HuH-7 (cell line): ENCODE measurements around the gene LRRC49.
"Not testable (repeated sequence)": the region's sequence is repeated elsewhere in the genome, so short reads cannot be mapped to it uniquely, and the experiment has no call there.

Experiments used
- DNase-seq: peaks from one replicate; pipeline ENCODE4 v3.0.0; 2011; ENCODE audit warnings: low spot score

The LRRC49 gene

DNA sequence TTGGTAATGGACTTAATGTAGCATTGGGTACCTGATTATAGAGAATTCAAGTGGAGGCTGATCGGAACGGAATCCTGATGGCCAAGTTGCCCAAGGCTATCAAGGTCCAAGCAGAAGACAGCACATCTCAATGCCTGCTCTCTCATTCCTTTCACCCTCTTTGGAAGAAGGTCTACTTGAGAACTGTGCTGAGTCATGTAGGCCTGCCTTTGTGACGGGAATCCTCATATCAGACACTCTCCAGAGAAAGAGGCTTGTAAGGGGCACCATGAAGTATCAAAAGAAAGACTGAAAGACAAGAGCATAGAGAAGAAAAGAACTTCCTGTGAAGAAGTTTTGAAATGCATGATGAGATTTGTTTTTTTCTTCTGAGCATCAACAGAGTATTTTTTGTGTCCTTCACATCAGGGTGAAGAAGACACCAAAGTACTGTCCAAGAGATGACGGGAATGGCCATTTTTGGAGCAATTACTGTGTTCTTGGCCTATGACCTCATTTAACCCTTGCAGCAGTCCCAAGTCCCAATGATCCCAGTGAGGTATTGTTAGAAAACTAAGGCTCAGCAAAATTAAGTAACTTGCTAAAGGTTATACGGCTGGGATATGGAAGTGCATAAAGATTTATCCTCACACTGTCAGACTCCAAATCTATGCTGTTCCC is 25.5 kb upstream of the LRRC49 start:
- DNase-seq, result no peak

DNA sequence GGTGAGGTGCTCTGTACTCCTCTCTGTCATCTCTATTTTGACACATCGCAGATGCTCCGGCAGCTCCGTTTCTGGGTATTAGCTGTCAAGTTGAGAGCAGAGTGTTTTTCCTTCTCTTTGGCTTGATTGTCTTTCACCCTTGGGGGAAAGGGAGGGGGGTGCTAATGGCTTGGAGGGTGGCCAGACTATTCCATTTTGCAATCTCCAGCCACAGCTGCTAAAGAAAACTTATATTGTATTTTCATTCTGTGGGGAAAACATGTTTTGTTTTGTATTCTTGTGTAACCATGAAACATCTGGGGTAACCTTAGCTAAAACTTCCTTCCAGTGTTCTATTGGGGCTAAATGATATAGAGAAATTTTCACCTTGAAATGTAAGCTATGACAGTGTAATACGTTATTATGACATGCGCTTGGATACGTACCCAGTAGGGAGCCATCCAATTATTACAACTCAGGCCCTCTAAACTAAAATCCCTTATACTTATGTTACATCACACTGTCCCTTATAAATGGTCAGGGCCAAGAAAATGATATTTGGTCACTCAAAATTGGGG is 24.6 kb upstream of the LRRC49 start:
- DNase-seq, result no peak

DNA sequence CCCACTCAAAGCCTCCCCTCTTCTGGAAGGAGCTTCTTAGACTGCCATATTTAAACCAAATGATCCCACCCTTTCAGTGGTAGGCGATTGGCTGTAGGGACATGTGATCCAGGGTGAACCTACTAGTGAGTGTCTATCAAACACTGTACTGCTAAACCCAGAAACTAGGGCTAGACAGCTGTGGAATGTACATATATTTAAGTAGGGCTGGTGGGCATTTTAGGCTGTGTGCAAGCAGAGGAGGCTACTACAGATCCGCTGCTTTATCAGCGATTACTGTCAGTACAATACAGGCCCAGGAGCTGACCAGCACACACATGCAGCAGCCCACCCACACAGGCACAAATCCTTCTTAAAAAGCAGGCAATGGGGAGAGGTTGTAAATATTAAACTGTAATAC is 23.3 kb upstream of the LRRC49 start:
- no peak for DNase-seq

DNA sequence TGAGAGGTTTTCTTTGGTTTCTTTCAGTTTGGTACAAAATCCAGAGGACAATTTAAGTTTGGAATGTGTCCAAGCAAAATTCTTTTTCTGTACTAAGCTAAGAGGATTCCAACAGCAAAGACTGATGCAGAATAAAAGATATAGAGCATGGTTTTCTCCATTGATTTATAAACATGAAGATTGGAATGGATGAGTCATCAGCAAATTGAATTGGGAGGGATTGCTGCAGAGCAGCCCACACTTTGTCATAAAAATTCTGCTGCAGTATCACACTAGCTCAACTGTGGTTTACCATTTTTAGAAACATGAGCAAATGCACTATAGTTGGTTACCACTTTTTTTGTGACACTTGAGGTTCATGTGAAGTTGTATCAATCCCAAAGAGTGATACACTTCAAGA is 22.6 kb upstream of the LRRC49 start:
- no peak for DNase-seq

DNA sequence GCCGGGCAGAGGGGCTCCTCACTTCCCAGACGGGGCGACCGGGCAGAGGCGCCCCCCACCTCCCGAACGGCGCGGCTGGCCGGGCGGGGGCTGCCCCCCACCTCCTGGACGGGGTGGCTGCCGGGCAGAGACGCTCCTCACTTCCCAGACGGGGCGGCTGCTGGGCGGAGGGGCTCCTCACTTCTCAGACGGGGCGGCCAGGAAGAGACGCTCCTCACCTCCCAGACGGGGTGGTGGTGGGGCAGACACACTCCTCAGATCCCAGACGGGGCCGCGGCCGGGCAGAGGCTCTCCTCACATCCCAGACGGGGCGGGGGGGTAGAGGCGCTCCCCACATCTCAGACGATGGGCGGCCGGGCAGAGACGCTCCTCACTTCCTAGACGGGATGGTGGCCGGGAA is 21.1 kb upstream of the LRRC49 start:
- not testable (repeated sequence) for DNase-seq

DNA sequence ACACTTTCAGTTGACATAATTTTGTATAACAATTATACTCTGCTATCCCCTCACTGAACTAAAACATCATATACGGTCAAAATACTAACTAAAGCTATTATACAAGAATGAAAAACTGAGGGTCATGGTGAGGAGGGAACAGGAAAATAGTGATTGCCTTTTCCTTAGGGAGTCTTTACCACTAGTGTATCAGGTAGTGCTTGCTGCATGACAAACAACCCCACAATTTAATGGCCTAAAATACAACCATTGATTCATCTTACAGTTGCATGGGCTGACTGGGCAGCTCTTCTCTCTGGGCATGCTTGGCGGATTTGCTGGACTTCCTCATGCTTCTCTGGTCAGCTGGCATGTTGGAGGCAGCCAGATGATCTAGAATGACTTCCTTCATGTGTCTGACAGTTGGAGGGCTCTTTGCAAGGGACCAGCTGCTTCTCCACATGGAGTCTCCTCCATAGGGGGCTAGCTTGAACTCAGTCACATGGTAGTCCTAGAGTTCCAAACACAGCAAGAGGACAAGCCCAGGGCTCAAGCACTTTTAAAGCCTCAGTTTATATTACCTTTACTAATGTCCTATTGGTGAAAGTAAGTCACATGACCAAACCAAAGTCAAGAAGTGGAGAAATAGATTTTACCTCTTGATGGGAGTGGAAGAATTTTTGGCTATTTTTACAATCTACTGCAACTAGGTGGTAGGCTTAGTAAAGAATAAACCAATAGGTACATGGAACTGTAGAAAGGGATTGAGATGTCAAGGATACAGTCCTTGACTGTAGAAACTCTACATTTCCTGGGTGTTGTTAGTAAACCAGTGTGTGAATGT is 19.2 kb upstream of the LRRC49 start:
- DNase-seq, result no peak

DNA sequence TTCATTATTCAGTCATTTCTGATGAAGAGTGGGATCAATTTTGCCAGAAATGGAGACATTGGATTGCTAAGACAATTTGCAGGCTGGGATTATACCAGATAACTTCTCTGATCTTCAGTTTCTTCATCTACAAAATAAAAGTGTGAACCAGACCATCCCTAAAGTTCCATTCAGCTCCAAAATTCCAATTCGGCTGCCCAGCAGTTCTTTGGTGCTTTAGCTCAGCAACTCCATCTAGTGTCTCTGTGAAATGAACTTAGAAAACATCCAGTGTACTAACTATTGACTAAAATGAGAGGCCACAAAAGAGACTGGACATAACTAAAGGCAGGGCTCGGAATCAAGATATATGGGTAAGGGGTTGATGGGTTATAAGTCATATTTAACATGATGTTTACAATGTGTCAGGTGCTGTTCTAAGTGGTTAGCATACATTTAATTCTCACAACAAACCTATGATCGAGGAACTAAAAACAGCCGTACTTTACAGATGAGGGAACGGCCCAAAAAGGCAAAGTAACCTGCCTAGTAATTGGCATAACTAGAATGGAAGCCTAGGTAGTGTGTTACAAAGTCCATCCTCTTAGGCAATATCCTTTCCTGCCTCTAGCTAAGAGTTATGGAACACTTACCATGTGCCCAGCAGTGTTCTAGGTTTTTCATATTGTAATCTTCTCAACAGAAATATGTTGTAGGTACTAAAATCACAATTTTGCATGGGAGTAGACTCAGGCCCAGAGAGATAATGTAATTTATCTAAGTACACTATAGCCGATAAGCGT is 17.4 kb upstream of the LRRC49 start:
- no peak for DNase-seq

DNA sequence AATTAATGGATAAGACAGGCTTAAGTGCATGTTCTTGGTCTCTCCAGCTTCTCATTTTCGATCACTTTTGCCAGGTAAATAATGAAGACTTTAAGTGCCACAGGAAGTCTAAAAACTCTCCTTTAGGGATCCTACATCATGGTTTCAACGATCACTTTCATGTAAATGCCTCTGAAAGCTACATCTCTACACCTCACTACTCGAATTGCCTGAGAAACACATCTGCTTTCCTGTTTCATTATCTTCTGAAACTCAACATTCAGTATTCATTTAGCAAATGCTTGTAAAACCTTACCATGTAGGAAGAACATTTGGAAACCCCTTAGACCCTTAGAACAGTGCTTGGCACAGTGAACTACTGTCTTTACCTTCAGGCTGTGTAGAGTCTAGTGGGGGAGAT is 16.6 kb upstream of the LRRC49 start:
- no peak for DNase-seq

DNA sequence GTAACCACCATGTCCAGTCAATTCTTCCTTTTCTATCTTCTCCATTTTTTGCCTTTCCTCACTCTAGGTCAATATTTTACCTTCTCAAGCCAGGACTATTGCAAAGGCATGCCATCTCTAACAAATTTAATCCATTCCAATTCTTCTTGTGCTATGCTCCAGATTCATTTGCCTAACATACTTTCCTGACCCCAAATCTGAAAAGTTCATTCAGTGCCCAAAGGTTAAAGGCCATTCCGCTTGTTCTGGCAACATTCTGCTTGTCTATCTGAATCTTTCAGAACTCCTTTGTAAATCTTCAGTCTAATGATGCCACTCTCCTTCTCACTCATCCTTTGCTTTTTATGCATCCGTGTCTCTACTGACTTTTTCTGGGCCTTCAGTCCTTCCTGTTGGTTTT is 15.9 kb upstream of the LRRC49 start:
- no peak for DNase-seq

DNA sequence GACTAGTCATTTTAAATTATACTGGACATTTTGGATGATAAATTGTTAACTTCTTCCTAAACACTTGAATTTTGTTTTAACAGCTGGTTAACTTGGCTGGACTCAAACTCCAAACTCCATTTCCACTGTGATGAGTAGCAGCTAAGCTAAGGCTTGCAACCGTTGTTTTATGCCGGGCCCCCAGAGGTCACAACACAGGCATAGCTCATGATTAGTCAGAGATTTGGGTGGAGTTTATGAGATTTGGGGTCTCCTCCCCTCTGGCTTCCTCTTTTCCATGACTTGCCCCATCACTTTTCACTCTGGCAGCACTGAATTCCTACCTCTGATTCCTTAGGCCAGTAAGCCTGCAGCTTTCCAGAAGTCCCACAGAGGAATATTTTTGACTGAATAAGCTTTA is 13.2 kb upstream of the LRRC49 start:
- no peak for DNase-seq

DNA sequence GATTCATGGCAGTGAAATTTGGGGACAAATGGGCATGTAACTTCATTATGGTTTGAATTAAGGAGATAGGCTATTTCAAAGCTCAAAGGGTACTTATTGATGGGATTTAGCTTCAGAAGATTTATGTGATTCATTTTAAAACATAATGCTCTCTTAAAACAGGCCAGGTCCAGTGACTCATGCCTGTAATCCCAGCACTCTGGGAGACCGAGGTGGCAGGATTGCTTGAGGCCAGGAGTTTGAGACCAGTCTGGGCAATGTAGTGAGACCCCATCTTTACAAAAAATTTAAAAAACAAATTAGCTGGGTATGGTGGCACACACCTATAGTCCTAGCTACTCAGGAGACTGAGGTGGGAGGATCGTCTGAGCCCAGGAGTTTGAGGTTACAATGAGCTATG is 11.8 kb upstream of the LRRC49 start:
- DNase-seq, result no peak

DNA sequence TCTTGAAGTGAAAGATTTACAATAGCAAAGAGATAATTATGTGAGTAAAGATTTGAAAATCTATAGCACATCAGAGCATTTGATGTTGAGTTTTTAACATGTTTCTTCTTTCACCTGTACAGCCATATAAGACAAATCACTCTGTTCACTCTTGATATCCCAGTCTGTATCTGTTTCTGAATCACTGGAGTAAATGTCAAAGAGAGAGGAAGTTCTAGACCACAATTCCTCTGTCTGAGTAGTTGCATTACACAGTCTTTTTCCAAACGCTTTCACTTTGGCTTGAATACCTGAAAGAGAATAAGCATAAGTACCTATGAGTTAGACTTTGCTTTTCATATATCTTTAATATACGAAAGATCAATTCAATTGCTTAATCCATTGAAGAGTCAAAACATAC is 10.3 kb upstream of the LRRC49 start:
- no peak for DNase-seq

DNA sequence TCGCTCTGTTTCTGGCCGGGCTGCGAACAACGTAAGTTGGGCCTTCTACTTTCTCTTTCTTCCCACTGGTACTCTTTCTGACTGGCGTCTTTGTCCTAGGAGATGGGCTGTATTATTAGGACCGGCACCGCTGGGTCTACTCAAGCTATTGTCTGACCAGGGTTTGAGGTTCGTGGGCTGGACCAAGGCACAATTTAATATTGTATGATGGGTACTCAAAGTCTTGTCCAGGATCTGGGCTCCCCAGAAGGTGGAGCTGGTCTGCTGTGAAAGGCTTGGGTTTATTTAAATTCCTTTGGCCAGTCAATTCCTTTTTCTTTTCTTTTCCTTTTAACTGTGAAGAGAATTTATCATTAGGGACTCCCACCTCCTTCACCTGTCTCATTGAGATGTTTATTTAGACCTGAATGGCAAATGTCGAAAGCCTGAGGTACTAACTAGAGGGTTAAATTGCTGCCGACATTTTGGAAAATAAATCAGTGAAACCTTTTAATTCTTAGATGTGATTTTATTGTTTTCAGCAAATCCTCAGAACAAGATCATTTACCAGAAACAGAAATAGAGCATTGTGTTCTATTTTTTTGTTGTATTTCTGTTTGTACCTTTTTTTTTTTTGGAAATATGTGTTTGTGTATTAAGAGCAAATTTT is 410 bp downstream of the LRRC49 start:
- no peak for DNase-seq

DNA sequence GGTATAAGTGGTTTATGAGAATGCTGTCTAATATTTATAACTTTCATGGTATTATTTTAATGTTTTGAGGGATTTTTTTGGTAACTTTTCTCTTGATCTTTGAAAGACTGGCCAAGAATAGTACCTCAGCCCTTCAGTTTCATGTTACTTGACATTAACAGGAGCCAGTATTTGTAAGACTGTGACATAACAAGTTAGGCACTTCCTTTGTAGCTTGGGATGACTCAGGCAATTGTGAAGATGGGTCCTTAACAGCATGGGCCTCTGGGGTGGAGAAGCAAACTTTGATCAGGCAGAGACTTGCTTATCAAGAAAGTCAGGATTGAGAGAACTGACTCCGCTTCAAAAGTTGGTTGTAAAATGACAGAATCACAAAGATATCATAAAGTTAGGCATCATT is 9.5 kb downstream of the LRRC49 start:
- no peak for DNase-seq

DNA sequence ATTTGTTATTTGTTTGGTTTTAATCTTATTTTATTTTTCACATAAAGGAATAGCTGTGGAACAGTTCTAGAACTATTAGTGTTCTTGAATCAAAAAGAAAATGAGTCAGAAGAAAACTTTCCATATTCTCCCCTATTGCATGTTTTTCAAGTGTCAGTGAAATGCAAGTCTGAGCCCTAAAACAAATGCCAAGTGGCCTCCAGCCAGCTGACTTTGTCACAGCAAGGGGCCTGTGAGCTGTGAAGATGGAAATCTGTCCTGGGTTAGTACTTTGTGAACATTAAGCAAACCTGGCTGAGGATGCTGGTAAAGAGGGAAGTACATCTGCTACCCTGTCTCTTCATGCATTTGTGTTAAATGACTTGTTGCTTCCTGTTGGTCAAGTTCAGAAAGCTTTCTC is 14.2 kb downstream of the LRRC49 start:
- DNase-seq, result no peak

DNA sequence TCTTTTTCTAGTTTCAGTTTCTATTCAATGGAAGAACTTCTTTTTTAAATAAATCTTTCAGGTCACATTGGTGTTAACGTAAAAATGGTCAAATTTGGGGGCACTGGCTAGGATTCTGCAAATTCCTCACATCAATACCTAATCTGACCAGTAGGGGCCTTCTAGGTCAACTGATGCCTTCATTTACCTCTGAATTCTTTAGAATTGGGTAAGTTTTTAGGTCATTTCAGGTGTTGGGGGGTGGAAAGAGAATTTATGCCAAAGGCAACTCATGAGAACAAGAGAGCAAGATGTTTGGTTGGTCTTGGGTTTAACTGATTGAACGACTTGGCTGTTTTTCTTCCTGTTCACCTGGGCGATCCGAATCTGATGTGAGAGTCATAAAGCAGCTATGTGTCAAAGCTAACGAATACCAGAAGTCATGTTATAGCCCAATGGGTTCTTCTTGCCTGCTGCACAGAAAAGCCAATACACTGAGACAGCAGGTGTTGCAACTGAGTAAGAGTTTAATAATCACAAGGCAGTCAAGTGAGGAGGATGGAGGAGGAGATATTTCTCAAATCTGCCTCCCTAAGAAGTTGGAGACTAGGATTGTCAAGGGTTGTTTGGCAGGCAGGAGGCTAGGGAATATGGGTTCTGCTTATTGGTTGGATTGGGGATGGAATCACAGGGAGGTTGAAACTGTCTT is 15.3 kb downstream of the LRRC49 start:
- DNase-seq, result no peak

DNA sequence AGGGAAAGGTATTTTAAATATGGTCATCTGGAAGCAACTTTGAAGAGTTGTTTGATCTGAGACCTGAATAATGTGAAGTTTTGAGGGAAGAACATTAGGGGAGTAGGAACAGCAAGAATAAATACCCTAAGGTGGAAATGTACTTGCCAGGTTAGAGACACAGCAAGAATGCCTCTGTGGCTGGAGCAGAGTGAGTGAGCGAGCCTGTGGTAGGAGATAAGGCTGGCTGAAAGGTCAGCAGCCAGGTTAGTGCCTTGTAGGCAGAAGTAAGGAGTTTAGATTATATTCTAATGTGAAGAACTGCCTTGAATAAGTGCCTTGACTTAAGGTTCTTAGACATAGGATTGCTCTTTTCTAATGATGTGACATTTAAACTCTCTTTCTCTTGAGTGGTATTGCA is 18.3 kb downstream of the LRRC49 start:
- DNase-seq, result no peak

DNA sequence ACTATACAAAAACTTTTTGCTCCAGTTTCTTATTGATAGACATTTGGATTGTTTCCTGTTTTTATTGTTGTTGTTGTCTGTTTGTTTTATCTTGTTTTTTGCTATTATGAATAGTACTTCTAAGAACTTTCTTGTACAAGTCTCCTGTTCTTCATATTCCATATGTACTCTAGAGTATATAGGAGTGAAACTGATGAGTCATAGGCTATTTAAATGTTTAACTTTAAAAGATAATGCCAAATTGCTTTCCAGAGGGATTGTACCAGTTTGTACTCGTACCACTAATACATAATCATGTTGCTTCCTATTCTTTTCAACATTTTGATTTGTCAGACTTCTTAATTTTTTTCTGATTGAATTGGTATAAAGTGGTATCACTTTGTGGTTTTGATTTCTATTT is 19.6 kb downstream of the LRRC49 start:
- no peak for DNase-seq

DNA sequence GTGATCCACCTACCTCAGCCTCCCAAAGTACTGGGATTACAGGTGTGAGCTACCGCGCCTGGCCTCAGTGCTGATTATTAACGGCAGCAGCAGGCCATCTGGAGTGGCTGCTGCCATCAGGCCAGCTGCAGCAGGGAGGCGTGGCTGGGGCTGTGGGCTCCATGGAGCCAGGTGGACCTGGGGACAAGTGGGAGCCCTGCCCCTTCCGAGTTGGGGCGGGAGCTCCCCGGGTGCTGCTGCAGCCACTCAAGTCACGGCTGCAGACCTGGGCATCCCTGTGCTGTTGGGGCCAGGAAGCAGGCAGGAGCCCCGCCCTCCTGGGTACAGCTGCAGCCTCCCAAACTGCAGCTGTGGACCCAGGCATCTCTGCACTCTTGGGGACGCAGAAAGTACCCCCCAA is 23.9 kb downstream of the LRRC49 start:
- DNase-seq, result no peak

DNA sequence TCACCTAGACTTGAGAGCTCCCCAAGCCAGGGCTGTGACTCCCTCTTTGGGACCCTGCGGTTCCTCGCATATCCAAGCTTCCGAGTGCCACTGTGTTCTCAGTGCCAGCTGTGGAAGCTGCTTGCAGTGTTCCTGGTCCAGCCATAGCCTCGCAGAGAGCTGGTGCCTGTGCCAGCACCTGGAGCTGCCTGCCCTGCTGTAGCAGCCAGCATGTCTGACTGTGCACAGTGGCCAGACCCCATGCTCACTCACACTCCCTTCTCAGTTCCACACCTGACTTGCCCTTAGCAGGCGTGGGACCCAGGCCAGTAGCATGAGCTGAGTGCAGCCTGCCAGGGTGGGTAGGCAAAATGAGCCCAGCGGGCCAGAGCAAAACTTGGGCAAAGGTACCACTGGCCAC is 25.3 kb downstream of the LRRC49 start:
- DNase-seq, result no peak

DNA sequence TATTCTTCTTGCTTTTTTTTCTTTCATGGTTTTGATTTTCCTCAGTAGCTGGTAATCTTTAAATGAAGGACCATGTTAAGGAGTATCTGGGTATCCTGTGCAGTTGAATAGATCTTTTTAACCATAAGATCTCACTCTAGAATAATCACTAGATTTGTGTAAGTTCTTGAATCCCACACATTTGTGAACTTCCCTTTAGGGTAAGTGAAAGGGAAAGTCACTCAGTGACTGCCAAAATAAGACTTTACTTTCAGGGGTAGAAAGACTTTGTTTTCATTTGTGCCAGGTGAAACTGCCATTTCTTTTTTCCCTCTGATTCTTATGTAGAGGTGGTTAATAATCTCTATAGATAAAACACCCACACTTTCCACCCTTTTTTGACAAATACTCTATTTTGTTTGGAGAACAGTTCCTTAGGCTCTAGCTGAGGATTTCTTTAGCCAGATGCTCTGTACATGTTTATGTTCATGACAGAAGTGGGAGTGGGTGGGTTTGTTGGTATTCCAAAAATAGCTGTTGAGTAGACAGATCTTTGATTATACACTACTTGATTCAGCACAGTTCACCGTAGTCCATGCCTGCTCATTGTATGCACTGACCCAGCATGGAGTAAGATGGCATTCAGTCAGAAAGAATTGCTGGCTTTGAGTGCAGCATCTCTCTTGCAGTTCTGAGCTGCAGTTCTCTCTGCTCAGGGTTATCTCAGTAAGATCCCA is 28.5 kb downstream of the LRRC49 start:
- no peak for DNase-seq
